ENCODE measurements around the gene NKD1.

Gene NKD1

DNA sequence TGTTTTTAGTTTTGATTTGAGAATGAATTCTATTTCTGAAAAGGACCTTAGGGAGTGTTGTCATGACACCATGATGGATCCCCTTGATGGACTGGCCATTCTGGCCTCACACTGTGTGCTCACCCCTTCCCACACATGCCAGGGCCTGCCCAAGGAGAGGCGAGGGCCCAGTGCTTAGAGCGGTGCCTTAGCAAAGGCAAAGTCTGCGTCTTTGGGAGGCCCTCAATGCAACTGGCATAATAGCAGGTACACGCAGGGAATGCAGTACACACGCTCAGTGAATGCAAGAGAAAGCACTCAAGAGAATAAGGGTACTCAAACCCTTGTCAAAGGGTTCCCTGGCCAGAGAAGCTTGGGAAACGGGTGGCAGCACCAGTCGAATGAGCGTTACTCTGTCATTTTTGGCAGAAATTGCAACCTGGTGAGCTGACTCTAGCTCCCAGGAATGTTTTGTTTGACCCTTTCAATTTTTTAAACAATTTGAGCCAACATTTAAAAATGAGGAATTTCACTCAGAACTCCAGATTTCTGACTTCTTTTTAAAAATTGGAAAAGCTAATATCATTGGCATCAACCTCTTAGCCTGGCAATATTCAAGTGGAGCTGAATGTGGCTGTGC lies 32.1 kb downstream of the NKD1 start:
- DNase-seq (ENCODE audit: low read depth in 2 of 2): no peak

DNA sequence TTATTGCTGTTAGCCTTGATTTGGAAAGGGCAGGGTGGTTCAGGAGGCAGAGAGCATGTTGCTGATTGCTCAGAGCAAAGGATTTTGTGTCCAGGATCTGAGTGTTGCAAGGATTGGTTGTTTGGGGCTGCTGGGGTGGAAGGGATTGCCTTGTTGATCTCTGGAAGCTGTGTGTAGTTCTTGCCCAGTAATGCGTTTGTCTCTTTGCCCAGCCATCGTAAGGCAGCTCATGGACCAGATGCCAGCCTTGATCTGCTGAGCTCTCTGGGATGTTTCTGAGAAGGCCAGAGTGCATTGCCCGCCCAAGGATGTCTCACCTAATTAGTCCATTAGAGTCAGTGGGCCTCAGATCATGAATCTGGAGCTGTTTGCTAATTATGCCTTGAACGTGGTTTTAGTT lies 33.6 kb downstream of the NKD1 start:
- no peak for DNase-seq (ENCODE audit: low read depth in 2 of 2)

DNA sequence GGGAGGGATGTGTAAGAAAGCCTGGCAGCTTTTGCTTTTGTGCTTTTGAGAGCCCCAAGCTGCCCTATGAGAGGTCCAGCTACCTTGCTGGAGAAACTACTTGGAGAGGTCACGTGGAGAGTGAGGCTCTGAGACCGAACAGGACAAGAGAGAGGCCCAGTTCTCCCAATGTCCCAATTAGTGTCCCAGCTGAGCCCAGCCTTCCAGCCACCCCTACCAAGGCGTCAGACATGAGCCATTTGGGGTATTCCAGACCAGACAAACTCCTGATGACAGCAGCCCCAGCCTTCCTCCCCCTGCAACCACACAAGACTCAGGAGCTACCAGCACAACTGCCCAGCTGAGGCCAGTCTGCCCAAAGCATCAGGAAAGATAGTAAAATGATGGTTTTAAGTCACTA lies 35.0 kb downstream of the NKD1 start:
- no peak for DNase-seq (ENCODE audit: low read depth in 2 of 2)

DNA sequence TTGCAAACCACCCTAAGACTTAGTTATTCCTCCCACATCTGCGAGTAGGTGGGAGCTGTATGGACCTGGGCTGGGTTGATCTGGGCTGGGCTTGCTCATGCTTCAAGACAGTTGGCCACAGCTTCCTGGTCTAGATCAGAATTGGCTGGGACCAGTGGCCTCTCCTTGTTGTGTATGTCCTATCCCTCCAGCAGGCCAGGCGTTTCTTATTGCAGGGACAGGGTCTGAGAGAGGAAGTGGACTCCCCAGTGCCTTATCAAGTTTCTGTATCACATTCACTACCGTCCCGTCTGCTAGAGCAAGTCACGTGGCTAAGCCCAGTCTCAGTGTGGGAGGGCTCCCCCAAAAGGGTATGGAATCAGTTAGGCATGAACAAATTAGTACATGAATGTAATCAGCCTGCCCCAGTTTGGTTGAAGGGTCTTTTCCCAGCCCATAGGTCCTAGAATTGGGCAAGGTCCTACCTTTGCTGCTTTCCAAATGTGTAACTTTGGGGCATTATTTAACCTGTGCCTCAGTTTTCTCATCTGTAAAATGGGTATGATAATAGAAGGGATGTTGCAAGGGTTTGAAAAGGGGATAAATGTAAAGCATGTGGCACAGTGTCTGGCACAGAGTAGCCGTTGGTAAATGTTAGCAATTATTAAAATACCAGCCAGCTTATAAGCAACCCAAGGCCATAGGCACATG lies 36.0 kb downstream of the NKD1 start:
- no peak for DNase-seq (ENCODE audit: low read depth in 2 of 2)

DNA sequence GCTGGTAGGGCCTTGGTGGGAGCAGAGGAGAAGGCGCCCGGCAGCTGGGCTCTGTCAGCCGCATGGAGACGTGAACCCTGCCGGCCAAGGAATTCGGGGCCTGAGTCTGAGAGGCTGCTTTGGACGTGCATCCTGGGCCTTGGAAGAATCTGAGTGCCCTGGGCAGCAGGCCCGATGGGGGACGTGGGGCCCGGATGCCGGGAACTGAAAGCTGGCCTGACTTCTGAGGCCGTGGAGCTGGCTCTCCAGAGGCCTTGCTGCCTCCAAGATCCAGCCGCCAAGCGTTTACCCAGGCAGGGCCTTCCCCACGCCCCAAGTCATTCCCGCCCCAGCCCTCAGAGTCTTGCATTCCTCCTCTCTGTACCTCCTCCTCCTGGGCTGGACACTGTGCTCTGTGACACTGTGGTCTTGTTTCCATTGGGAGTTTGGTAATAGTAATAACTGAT lies 37.2 kb downstream of the NKD1 start:
- no peak for DNase-seq (ENCODE audit: low read depth in 2 of 2)

DNA sequence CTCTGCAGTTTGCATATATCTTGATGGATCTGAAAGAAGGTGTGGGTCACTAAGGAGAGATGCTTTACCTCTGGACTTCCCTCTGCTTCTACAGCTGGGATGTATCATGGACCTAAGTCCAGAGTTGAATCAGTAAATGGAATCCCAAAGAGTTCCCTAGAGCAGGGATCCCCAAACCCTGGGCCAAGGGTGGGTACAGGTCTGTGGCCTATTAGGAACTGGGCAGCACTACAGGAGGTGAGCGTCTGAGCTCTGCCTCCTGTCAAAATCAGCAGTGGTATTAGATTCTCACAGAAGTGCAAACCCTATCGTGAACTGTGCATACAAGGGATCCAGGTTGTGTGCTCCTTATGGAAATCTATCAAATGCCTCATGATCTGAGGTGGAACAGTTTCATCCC lies 39.3 kb downstream of the NKD1 start:
- DNase-seq (ENCODE audit: low read depth in 2 of 2): no peak

DNA sequence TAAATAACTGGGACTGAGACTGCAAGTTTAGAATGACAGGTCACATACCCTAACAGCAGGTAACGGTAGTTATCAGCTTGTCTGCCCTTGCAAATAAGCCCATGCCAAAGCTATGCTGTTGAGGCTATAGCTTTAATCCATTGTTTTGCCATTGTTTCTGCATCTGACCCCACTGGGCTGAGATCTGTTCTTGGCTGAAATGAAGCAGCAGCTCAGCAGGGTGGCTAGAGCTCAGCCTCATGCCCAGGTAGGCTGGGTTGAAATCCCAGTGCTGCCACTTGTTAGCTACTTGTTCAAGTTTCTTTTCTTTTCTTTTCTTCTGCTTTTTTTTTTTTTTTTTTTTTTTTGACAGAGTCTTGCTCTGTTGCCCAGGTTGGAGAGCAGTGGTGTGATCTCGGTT lies 40.1 kb downstream of the NKD1 start:
- no peak for DNase-seq (ENCODE audit: low read depth in 2 of 2)

DNA sequence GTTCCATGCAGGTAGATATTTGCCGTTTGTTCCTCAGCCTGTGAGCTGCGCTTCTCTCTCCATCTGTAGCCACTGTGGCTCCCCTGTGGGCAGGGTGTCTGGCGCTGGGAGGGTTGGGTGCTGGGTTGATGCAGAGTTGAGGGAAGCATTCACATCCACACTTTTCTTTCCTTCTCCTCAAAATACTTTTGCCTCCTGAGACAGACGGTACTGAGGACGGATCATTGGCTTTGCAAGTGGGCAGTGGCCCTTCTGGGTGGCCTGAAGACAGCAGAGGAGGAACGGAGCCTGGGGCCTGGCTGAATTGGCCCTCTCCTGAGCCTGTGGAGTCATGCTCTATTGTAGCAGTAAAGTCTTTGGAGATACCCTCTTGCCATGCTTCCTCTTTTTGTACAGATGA lies 43.0 kb downstream of the NKD1 start:
- DNase-seq (ENCODE audit: low read depth in 2 of 2): no peak

DNA sequence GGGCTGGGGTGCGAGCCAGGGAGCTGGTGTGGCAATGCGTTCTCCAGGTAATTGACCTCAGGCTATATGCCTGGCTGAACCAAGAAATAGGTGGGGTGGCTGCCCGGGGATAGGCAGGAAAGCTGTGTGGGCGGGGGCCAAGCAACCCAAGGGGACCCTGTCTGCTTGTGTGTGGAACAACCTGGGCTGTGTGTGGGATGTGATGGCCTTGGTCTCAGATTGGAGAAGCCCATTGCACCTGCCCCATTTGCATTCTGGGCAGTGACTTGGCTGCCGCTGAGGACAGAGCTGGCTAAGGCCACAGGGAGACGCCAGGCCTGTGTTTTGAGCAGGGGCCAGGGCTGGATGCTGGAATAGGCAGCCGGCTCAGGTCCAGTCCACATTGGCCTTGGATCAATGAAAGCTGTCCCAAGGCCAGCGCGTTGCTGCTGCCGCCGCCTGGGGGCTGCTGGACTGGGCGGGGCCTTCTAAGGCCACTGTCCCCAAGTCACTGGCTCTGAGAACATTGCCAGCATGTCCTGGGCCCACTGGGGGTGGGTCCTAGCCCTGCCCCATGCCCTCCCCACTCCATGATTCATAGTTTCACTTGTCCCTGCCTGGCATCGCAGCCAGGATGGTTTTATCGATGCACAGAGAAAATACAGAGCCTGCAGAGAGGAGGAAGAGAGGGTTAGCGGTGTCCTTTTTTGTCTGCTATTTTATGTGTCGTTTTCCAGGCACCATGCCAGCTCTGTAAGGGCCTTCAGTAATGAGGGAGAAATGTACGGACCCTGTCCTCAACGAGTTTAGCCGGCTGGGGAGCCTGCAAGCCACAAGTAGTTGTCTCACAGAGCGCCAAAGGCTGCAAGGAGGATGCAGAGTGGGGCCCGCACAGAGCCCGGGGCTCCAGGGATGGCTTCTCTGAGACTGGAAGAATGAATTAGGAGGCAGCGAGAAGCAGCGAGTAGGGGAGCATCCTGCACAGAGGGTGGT lies 43.9 kb downstream of the NKD1 start:
- DNase-seq (ENCODE audit: low read depth in 2 of 2): no peak

DNA sequence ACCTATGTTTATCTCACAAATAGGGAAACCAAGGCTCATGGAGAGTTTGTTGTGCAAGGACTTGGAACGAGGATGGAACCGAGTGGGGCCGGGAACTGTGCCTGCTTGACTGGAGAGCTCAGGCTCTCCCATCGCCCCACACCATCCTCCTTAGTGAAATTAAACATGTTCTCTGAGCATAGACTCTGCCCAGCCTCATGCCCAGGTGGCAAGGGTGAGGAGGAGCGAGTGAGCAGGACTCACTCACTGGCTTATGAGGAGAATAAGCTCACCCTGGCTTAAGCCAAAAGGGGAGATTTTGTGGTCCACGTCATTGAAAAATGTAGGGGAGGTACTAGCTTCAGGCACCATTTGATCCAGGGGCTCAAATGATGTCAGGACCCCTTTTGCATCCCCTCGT lies 44.8 kb downstream of the NKD1 start:
- no peak for DNase-seq (ENCODE audit: low read depth in 2 of 2)

DNA sequence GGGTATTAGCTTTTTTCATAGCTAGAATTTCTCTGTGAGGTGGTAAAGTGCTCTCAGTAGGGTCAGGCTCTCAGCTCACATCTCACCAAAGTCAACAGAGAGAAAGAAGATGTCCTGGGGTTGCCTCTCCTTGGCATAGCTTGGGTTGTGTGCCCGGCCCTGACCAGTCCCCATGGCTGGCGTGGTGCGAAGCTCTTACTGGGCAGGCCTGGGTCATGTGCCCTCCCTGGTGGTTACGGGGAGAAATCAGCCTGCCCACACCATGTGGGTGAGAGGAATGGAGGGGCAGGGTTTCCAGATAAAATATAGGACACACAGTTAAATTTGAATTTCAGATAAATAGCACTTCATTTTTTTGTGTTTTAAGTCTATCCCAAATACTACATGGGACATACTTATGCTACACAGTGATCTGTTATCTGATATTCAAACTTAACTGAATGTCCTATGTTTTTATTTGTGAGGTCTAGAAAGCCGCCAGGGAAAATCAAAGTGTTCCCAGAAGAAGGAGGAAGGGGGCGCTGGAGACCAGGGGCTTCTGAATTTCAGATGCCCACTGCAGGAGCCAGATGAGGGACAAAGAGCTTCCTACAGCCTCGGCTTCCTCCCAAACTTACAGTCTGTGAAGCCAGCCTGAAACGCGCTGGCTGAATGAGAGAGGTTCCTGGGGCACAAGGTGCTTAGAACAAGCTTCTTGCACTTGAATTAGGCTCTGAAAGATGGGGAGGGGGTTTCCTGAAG lies 45.4 kb downstream of the NKD1 start:
- no peak for DNase-seq (ENCODE audit: low read depth in 2 of 2)

DNA sequence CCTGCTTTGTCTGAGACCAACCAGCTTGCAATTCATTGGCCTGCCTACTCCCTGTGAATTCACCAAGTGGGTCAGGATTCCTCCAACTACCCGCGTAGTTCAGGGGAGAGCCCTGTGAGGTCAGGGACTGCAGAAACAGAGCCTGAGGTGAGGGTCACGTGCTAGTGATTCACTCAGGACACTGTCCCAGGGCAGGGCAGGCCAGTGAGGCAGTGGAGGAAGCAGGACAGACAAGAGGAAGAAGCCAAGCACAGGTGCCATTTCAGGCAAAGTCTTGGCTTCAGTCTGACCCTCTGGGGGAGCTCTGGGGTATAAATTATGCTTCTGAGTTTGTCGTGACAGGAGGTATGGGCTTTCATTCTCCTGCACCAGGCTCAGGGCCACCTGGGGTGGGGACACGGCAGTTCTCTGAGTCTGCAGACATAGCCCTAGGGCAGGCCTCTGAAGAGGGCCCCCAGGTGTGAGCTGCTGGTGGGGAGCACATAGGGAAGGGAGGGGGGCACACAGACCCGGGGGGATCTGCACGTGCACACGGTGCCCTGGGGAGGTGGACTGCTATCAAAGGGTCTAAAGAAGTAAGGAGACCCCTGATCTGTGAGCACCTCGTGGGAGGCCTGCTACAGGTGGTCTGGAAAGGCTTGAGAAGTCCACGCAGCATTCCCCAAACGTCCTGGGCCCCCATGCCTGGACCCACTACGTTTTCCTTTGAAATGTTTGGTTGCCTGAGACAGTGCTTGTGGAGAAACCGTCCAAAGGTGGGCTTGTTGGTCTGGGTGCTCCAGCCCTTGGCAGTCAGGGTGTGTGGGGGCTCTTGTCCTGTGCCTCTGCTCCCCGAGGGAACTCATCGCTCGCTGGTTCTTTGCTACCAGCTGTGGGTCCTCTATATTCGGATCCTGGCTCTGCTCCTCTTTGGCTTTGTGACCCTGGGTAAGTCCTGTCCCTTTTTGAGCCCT lies 46.4 kb downstream of the NKD1 start:
- DNase-seq (ENCODE audit: low read depth in 2 of 2): no peak

DNA sequence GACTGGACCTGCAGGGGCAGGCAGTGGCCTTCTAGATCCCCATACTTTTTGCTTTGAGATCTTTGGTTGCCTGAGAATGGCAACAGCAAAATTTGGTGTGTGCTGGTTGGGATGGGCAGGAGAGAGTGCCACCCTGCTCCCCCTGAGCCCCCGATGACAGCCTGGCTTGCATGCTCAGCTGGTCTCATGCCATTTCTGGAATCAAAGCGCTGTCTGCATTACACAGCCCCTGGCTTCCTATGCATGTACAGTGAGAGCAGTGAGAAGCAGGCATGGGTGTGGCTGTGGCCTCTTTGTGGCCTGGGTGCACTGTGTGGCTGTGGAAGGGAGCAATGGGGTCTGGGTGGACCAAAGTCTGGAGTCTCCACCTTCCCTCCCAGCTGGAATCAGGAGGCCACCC lies 47.7 kb downstream of the NKD1 start:
- DNase-seq (ENCODE audit: low read depth in 2 of 2): no peak

DNA sequence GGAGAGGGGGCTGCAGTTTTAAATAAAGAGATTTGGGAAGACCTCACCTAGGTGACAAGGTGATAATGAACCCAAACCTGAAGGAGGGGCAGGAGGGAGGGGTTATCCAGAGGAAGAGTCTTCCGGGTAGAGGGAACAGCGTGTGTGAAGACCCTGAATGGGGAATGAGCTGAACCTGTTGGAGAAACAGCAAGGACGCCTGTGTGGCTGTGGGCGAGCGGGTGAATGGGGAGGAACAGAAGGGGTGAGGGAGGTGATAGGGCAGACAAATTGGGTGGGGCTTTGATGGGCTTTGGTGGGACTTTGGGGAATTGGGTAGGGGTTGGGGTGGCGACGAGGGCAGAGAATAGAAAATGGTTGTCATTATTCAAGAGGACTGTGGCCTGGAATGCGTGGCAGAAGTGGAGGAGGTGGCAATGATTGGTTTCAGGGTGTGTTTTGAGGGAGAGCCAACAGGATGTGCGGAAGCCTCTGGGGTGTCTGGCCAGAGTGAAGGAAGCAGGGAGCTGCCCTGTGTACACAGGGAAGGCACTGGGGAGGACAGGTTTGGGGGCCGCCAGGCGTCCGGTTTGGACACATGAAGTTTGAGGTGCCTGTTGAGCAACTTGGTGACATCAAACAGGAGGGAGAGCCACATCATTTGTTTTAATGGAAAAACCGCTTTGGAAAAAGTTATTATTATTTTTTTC lies 48.7 kb downstream of the NKD1 start:
- no peak for DNase-seq (ENCODE audit: low read depth in 2 of 2)

DNA sequence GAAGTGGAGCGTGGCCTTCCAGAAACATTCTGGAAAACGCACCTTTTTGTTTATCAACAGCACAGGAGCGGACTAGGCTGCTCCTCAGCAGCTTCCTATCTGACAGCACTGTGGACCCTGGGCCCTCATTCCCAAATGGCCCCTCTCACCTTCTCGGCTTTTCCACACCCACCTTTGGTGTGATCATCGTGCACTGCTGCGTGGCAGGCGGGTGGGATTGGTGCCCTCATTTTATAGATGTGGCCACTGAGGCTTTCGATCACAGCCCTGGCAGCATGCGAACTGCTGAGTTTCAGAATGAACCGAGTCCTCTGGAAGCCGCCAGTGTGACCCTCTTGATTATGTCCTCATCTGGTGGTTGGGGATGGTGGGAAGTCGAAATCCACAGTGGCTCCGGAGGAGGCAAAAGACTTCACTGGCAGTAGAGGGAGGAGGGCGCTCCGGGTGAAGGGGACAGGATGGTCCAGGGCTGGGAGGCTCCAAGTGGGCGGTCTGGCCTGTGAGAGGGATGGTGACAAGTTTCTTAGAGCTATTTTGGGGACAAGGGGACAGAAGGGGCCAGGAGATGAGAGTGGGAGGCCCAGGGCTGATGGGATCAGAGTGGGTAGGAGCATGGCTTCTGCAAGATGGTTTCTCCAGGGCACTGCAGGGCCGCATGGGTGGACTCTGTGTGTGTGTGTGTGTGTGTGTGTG lies 49.5 kb downstream of the NKD1 start:
- DNase-seq (ENCODE audit: low read depth in 2 of 2): no peak

DNA sequence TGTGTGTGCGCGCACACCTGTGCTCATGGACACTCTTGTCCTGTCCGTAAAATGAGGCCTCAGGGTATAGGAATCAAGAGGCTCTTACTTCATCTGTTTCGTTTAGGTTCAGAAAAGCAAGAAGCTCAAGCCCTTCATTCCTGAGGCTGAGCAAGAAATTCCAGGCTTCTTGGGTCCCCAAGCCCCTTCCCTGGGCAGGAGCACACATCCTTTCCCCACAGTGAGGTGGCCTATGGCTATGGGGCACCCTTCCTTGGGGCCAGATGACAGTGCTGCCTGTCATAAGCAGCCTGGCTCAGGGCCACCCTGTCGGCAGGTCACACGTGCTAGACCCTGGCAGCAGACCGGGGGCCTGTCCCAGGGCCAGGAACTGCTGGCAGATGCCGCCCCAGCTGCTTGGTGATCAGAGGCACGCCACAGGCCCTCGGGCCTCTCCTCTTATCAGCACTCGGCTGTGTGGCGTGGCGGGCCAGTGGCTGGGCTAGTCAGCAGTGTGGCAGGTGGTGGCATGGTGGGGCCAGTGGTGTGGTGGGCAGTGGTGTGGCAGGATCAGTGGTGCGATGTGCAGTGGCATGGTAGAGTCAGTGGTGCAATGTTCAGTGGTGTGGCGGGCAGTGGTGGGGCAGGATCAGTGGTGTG lies 50.2 kb downstream of the NKD1 start:
- no peak for DNase-seq (ENCODE audit: low read depth in 2 of 2)

DNA sequence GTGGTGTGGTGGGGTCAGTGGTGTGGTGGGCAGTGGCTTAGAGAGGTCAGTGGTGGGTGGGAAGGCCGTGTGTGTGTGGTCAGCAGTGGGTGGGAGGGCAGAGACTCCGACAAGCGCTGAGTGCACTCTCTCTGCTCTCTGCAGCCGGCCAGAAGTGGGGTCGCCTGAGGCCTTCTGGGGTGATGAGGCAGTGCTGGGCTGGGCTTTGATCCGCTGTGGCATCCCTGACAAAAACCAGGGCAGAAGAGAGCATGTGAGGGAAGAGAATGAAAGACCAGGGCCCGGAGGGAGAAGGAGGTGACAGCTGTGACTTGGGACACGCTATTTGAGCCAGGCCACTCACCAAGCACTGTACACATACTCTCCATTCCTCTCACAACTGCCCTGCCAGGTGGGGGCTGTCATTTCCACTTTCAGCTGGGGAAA lies 50.8 kb downstream of the NKD1 start:
- no peak for DNase-seq (ENCODE audit: low read depth in 2 of 2)

DNA sequence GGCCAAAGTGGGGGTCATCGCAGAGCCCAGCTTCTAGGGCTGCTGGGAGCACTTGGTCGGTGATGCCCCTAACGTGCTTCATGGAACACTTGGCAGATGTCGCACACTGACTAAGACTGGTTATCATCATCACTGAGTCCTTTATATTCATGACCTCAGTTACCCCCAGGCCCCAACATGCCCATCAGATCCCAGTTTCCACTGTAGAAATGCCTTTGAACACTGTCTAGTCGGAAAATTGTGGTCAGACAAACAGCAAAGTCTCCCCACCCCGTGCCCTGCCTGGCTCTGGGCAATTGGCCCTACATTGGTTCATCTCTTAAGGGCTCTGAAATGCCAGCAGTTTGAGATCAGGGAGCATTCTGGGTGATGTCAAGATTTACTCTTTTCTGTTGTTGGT lies 51.3 kb downstream of the NKD1 start:
- DNase-seq (ENCODE audit: low read depth in 2 of 2): no peak

Measured in stimulated activated CD8-positive, alpha-beta memory T cell treated with anti-CD3 and anti-CD28 coated beads, Interleukin-2, amount 100 ng/mL, for 1 hour (primary cell).